GM19395 (cell line): ENCODE results near the gene LTN1.

Source experiments
- ATAC-seq: cut with Tn5 transposase; IDR thresholded peaks from one replicate; pipeline ENCODE4 v1.9.1; 2021; ENCODE audit warnings: mild to moderate bottlenecking, moderate library complexity; ENCODE audit not compliant: unreplicated experiment

The LTN1 gene

DNA sequence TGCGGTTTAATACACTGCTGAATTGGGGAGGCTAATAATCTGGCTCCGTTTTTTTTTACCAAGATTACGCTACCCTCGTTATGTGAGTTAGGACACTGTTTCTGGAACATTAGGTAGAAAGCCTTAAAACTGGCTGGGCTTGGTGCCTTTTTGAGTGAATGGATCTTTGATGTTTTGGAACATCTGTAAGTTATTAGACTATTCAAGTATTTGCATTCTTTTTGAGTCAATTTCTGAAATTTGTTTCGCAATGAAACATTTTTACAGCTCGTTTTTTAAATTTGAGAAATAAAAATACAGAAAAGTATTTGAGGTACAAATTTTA lies 106.9 kb downstream of the LTN1 start:
- no peak for ATAC-seq

DNA sequence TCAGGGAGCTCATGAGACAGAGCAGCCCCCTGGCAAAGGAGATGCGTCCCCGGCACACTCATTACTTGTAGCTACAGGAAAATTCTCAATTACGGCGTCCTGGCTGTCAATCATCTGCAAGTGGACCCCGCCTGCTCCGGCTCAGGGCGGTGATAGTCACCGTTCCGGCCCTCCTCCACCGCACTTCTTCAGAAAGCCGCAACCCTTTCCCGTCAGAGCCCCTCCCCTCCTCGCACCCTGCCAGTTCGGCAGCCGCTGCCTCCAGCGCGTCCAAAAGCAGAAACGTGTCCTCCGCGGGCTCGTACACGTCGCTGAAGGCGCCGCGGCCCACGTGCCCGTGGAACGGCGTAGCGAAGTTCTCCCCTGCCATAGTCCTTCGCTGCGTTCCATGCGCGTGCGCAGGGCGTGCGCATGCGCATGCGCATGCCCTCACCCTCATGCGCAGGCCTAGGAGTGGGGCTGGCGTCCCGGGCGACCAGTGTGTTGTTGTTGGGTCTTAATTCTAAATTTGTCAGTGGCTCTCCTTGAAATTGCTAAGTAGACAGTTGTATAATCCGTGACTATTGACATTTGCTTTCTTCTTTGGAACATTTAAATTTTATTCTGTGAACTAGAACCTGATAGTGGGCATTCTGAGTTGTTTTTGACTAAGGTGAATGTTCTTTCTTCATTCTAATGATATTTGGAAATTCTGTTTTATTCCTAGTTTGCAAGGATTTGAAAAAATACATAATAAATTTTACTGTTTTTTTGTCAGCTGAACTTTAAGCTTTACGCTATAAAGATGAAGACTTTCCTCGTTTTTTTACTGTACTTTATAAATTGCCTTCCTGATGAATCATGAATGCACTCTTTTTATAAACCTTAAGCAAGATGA lies 107.5 kb downstream of the LTN1 start:
- peak; percentile 98 for ATAC-seq

DNA sequence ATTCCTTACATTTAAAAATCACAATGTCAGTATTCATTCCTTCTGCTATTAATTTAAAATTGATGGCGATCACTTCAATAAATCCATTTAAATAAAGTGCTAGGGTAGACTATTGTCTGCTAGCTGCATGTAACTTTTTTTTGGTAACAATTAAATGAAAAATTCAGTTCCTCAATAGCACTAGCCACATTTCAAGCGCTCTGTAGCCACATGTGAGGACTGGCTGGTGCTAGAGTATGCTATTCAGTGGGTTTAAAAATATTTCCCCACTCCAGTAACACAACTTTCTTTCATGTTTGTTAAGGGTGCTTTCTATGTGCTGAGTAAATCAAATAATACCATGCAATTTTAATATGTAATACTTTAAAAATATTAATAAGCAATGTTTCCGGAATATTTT lies 108.2 kb downstream of the LTN1 start:
- peak; percentile 42 for ATAC-seq

DNA sequence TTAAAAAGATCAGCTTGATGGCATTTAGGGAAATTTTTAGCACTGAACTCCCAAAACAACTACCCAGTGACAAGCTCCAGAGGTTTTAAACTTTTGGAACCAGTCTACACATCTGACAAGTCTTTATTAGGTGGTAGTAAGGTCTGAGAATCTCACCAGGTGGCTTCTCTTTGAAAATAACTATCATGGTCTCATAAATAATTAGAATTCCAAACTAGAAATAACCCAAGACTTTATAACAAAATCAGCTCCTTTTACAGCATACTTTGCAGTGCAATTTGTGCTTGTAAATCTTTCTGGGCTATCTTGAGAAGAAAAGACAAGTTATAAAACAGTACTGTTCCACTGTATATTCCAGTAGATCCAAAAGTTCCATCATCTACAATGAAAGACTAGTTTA lies 108.7 kb downstream of the LTN1 start:
- ATAC-seq = no peak

DNA sequence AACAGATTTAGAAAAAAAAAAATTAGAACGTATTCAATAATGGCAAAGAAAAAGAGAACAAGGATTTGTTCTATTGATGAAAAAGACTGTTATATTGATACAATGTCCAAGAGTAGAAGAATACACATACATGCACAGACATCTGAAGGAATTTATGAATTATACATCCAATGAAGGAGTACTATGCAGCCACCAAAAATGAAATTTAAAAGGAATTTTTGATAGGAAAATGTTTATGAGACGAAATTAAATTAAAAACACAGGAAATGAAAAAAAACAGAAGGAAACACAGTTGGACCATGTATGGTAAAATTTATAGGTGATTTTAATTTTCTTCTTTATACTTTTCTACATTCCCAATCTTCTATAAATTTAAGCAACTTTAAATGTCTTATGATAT lies 110.3 kb downstream of the LTN1 start:
- ATAC-seq = no peak
